Spleen (tissue), 11 donors: Measurements from ENCODE around the gene RDH8. TPM values are rescaled to one million over a fixed set of nuclear protein-coding genes. Genes with fewer than 3 reads are reported as not detected.
"Not testable (repeated sequence)": the region's sequence is repeated elsewhere in the genome, so short reads cannot be mapped to it uniquely, and the experiment has no call there.

Experiments
- DNase-seq: peaks from one replicate; pipeline ENCODE4 v3.0.0-alpha.2; 2020
- H3K27ac ChIP-seq, 8 donors: fragments of 200-600 bp; sonication (generic) in 7 of 8; 1 replicate in 4 of 8; 2 replicates in 4 of 8; pipeline versions ENCODE4 v1.5.0 to v1.8.0; 2016 to 2021; ENCODE audit warnings: inconsistent platforms in 4 of 8, mild to moderate bottlenecking in 4 of 8, moderate library complexity in 1 of 8
- H3K27me3 ChIP-seq, 7 donors: fragments of 200-600 bp; sonication (generic) in 6 of 7; replicated peaks in 1 of 7; 1 replicate in 4 of 7; 2 replicates in 3 of 7; pipeline versions ENCODE4 v1.5.0 to v1.8.0; 2016 to 2021; ENCODE audit warnings: inconsistent platforms in 3 of 7, mild to moderate bottlenecking in 1 of 7
- H3K36me3 ChIP-seq, 6 donors: fragments of 200-600 bp; sonication (generic) in 5 of 6; 1 replicate in 4 of 6; 2 replicates in 2 of 6; pipeline versions ENCODE4 v1.5.0 to v1.8.0; 2016 to 2021; ENCODE audit warnings: inconsistent platforms in 2 of 6
- H3K4me1 ChIP-seq, 6 donors: fragments of 200-600 bp; sonication (generic) in 5 of 6; 1 replicate in 3 of 6; 2 replicates in 3 of 6; pipeline versions ENCODE4 v1.5.0 to v1.8.0; 2016 to 2021; ENCODE audit warnings: inconsistent platforms in 3 of 6
- H3K4me3 ChIP-seq, 8 donors: fragments of 200-600 bp; sonication (generic) in 7 of 8; 1 replicate in 4 of 8; 2 replicates in 4 of 8; pipeline versions ENCODE4 v1.5.0 to v1.8.0; 2016 to 2021; ENCODE audit warnings: inconsistent platforms in 4 of 8, mild to moderate bottlenecking in 4 of 8, moderate library complexity in 2 of 8
- H3K9me3 ChIP-seq, 8 donors: fragments of 200-600 bp; sonication (generic) in 7 of 8; 1 replicate in 4 of 8; 2 replicates in 4 of 8; pipeline versions ENCODE4 v1.5.0 to v1.8.0; 2016 to 2021; ENCODE audit warnings: inconsistent platforms in 4 of 8
- POLR2A ChIP-seq, 3 donors: fragments of 450-650 bp; IDR thresholded peaks; one replicate each; pipeline ENCODE4 v1.5.1; 2017; ENCODE audit warnings: antibody characterized with exemption in 3 of 3, mild to moderate bottlenecking in 1 of 3
- POLR2AphosphoS5 ChIP-seq, 3 donors: sonication (generic); formaldehyde crosslinking; IDR thresholded peaks; one replicate each; pipeline ENCODE4 v1.5.1; 2017; ENCODE audit warnings: antibody characterized with exemption in 3 of 3
- WGBS, 5 donors: extraction: QIAGEN DNeasy Blood & Tissue Kit in 3 of 5; methylation state at CpG; one replicate each; pipeline versions ENCODE4 v1.1.5 to v1.1.7; 2013 to 2018; 5-methylcytosine and 5-hydroxymethylcytosine counted together
- intact Hi-C: fragments of 100-400 bp; cut with DNase I; formaldehyde crosslinking; loops from one replicate; pipeline ENCODE4 v1.15.0; 2023; ENCODE audit warnings: low total_unique reads
- polyA plus RNA-seq, 3 donors: library from polyadenylated mRNA; stranded (reverse); fragments of 200-250 nt; gene quantifications; one replicate each; pipeline ENCODE4 v1.2.1, GENCODE V29; 2013
- total RNA-seq, 7 donors: library from RNA; depleted of rRNA in 3 of 7; stranded (reverse); fragments of >200 nt in 3 of 7; fragmentation: NEBNext Ultra II Directional in 4 of 7; extraction: Animal tissue kit (Norgen Biotek cat#: 25700) in 4 of 7; gene quantifications; one replicate each; pipeline versions ENCODE4 v1.1.0 to v1.2.1, GENCODE V29; 2016 to 2021
- TF ChIP-seq, protein P1 (sequence below), 11 experiments: fragments of 200-600 bp in 7 of 11; fragments of 450-650 bp in 4 of 11; sonication (generic) in 4 of 11; IDR thresholded peaks in 8 of 11; conservative IDR thresholded peaks in 3 of 11; 1 replicate in 7 of 11; 2 replicates in 4 of 11; pipeline versions ENCODE4 v1.4.0 to v1.8.0; 2016 to 2021; ENCODE audit warnings: antibody characterized with exemption in 11 of 11, inconsistent platforms in 4 of 11, mild to moderate bottlenecking in 1 of 11
- donor health status: healthy with polysubstance abuse.
- donor health status: DM: no; HTN: no; CAD: no; lungs with moderate emphysema.
- donor health status: DM: no; HTN: no; CAD: no.
- donor health status: Bipolar disorder and iron deficiency.
- donor health status: healthy.
- donor health status: DM: no; HTN: no; CAD: no.
- donor health status: DM: yes; HTN: yes; CAD: no.

The RDH8 gene
- total and polyA plus RNA-seq, 10 donors = not detected

DNA sequence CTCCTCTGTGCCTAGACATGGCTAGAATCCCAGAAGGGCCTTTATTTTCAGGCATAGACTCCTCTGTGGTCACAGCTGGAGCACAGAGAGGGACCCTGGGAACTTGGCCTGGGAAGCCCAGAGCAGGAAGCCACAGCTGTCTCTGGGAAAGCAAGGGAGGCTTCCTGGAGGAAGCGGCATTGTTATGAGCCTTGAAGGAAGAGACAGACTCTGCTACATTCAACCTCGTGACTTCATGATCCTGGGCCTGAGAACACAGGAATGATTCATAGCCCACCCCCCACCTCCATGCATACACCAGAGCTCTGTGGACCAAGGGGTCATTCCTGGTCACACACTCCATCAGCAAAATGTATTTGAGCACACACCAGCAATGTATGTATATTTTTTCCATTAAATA lies 8.6 kb downstream of the RDH8 start:
- Histone ChIP-seq H3K9me3 (no peaks in the 10 kb centered on the region), H3K27ac (no peak overlapping the region), H3K4me3 (no peak overlapping the region), H3K36me3 (no peaks in the 10 kb centered on the region), H3K27me3 (peaks cover 0 to 22% (median 0%) of the 10 kb centered on the region in 7 donors), H3K4me1 (peaks cover 0 to 2% (median 0%) of the 10 kb centered on the region in 6 donors)
- intact Hi-C loops = no loop called here
- 73 to 100% (median 80%) methylated on average over 2 of the region's 2 CpGs for WGBS, 5 donors
- DNase-seq = no peak
- TF ChIP-seq POLR2A (IDR thresholded peaks at IDR 0.05) (no peak), POLR2AphosphoS5 (IDR thresholded peaks at IDR 0.05) (no peak)
- TF ChIP-seq, protein P1, sequence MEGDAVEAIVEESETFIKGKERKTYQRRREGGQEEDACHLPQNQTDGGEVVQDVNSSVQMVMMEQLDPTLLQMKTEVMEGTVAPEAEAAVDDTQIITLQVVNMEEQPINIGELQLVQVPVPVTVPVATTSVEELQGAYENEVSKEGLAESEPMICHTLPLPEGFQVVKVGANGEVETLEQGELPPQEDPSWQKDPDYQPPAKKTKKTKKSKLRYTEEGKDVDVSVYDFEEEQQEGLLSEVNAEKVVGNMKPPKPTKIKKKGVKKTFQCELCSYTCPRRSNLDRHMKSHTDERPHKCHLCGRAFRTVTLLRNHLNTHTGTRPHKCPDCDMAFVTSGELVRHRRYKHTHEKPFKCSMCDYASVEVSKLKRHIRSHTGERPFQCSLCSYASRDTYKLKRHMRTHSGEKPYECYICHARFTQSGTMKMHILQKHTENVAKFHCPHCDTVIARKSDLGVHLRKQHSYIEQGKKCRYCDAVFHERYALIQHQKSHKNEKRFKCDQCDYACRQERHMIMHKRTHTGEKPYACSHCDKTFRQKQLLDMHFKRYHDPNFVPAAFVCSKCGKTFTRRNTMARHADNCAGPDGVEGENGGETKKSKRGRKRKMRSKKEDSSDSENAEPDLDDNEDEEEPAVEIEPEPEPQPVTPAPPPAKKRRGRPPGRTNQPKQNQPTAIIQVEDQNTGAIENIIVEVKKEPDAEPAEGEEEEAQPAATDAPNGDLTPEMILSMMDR (IDR thresholded peaks at IDR 0.05 in 8 of 11, conservative IDR thresholded peaks at IDR 0.05 in 3 of 11) = no peak

DNA sequence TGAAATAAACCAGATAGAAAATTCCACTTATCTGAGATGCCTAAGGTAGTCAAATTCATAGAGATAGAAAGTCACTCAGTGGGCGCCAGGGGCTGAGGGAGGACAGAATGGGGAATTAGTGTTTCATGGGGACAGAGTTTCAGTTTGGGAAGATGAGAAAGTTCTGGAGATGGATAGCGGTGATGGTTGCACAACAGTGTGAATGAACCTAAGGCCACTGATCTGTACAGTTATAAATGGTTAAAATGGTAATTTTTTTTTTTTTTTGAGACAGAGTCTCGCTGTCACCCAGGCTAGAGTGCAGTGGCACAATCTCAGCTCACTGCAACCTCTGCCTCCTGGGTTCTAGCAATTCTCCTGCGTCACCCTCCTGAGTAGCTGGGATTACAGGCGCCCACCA lies 9.8 kb downstream of the RDH8 start:
- 81 to 94% (median 84%) methylated on average over 5 of the region's 5 CpGs for WGBS, 5 donors
- intact Hi-C loops = not testable (repeated sequence)
- peaks cover 0 to 12% (median 8%) of the 10 kb centered on the region in 6 donors for H3K4me1 ChIP-seq

DNA sequence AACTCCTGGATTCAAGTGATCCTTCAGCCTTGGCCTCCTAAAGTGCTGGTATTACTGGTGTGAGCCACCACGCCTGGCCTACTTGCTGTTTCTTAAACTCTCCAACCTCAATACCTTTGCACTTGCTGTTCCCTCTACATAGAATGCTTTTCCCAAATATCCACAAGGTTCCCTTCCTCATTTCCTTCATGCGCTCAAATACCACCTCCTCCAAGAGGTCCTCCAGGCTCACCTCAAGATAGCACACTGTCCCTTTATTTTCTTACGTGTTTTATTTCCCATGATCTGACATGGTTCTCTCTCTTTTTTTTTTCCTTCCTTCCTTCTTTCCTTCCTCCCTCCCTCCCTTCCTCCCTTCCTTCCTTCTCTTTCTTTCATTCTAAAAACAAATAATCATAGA lies 13.5 kb downstream of the RDH8 start:
- TF ChIP-seq POLR2AphosphoS5 (IDR thresholded peaks at IDR 0.05) (no peak), POLR2A (IDR thresholded peaks at IDR 0.05) (no peak)
- TF ChIP-seq, protein P1 (IDR thresholded peaks at IDR 0.05 in 8 of 11, conservative IDR thresholded peaks at IDR 0.05 in 3 of 11) = no peak
- intact Hi-C loops = loop anchor here (2.0 kb wide), 1 partner anchor 92 kb away; no protein-coding TSS in a partner anchor
- WGBS, 5 donors = 82 to 92% (median 83%) methylated on average over 3 of the region's 3 CpGs
- DNase-seq = no peak
- H3K27me3 ChIP-seq = peaks cover 0 to 32% (median 0%) of the 10 kb centered on the region in 7 donors
- H3K4me1 ChIP-seq = peaks cover 0 to 12% (median 8%) of the 10 kb centered on the region in 6 donors
- H3K4me3 ChIP-seq = no peak overlapping the region
- no peak overlapping the region for H3K27ac ChIP-seq
- H3K36me3 ChIP-seq = no peaks in the 10 kb centered on the region
- H3K9me3 ChIP-seq = no peaks in the 10 kb centered on the region

More for the DNA sequence above, 9.8 kb downstream of the RDH8 start:
- H3K27ac ChIP-seq, H3K4me3 ChIP-seq, DNase-seq, H3K9me3 ChIP-seq, H3K36me3 ChIP-seq: not testable (repeated sequence)
- peaks cover 0 to 19% (median 0%) of the 10 kb centered on the region in 7 donors for H3K27me3 ChIP-seq

DNA sequence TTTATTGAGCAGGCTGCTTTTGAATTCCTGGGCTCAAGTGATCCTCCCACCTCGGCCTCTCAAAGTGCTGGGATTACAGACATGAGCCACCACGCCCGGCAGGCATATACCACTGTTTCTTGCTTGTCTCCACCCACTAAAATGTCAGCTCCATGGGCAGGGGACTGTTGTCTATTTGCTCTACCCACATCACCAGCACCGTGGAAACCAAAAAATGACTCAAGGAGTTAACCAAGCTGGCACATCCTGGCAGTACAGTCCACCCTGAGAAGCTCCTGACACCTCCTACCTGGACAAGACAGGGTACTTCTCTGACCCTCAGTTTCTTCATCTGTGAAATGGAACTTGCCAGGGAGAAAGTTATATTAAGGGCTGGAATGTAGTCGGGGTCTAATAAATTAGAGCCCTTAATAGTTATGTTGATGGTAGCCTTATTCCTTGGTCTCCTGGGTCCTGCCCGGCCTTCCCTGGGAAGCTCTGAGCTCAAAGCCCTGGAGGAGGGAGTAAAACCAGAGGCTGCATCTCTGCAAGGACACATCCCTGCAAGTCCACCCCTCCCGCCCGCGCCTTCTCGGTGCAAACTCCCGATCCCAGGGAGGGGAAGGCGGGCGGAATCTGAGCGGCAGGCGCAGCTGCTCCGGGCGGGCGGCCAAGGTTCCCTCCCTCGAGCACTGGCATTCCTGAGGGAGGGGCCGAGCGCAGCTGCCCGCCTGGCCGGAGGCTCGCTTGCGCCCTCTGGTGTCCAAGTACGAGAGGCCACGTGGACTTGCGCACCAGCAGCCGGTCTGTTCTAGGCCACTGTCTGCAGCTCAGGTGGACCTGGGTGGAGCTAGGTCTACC lies 14.1 kb downstream of the RDH8 start:
- WGBS, 5 donors = 9 to 30% (median 9%) methylated on average over 6 to 29 of the region's 29 CpGs
- TF ChIP-seq, protein P1 (IDR thresholded peaks at IDR 0.05 in 8 of 11, conservative IDR thresholded peaks at IDR 0.05 in 3 of 11) = peak; percentile 71 to 92 (median 86)
- TF ChIP-seq POLR2A (IDR thresholded peaks at IDR 0.05) (no peak), POLR2AphosphoS5 (IDR thresholded peaks at IDR 0.05) (peak; percentile 67 to 85 (median 76))
- H3K27ac ChIP-seq = no peak overlapping the region
- H3K4me1 ChIP-seq = peaks cover 0 to 12% (median 8%) of the 10 kb centered on the region in 6 donors
- no peaks in the 10 kb centered on the region for H3K9me3 ChIP-seq
- H3K27me3 ChIP-seq = peaks cover 0 to 38% (median 4%) of the 10 kb centered on the region in 7 donors
- peak overlapping the region in 1 of 8 donors; percentile 37 for H3K4me3 ChIP-seq
- DNase-seq = peak; percentile 94
- intact Hi-C loops = loop anchor here (2.0 kb wide), 1 partner anchor 93 kb away; no protein-coding TSS in a partner anchor
- no peaks in the 10 kb centered on the region for H3K36me3 ChIP-seq
